Measurements from ENCODE around the gene PRPF40B. TPM values are rescaled to one million over a fixed set of nuclear protein-coding genes. Genes with fewer than 3 reads are reported as not detected.

The PRPF40B gene
- total RNA-seq, 1 donor from 2014 or later, result 28.9 TPM

DNA sequence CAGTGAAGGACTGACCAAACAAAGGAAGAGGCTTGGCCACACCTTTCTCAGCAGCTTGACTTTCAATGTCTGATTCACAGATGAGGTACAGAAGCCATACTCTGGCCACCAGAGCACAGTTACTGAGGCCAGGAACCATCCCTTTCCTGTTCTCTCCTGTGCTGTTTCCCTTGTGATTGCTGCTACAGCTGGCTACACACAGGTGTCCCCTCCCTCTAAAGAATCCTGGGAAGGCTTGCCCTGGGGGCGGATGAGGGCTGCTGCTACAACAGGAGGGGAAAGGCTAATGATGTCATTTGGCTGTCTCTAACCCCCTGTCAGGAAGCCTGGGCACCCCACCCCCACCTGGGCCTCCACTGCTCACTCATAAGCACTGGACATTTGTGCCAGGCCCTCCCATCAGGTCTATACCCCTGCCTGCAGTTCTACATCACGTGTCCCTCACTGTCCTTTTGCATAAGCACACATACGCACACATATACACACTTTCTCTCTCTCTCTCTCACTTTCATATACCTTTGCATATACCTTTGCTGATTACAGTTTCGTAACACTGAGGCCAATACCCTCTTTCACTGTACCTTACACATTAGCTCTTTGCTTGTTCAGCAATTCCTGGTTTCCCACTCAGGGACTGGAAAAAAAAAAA, 41.4 kb downstream of the PRPF40B start:
- DNase-seq (ENCODE audit: extremely low spot score, unreplicated experiment), result no peak
- H3K36me3 Mint-ChIP-seq (ENCODE audit: unreplicated experiment), result peaks cover 20% of the 10 kb centered on the region
- H3K27ac Mint-ChIP-seq (ENCODE audit: unreplicated experiment), result peak overlapping the region; percentile 65
- peaks cover 44% of the 10 kb centered on the region for H3K4me1 Mint-ChIP-seq (ENCODE audit: unreplicated experiment)
- H3K4me3 Mint-ChIP-seq (ENCODE audit: unreplicated experiment), result no peak overlapping the region
- no peak for TF ChIP-seq CTCF (IDR thresholded peaks at IDR 0.05)
- H3K9me3 Mint-ChIP-seq (ENCODE audit: unreplicated experiment), result no peaks in the 10 kb centered on the region
- no peaks in the 10 kb centered on the region for H3K27me3 Mint-ChIP-seq (ENCODE audit: unreplicated experiment)

DNA sequence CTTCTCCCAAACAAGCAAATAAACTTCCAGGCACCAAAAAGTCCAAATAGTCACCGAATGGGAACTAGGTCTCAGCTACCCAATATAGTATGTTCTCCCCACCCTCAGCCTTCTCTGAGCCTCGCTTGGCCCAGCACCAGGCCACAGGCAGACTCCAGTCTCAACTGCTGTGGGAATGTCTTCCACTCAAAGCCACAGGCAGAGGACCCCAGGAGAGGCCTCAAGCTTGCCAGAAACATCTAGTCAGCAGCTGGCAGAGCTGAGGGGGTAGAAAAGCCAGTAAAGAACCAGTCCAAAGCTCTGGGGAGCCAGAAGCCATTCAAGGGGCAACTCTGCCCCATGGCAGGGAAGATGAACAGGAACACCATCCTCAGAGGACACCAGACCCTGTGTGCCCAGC, 42.0 kb downstream of the PRPF40B start:
- peak overlapping the region; percentile 65 for H3K27ac Mint-ChIP-seq (ENCODE audit: unreplicated experiment)
- no peaks in the 10 kb centered on the region for H3K27me3 Mint-ChIP-seq (ENCODE audit: unreplicated experiment)
- no peaks in the 10 kb centered on the region for H3K9me3 Mint-ChIP-seq (ENCODE audit: unreplicated experiment)
- peaks cover 44% of the 10 kb centered on the region for H3K4me1 Mint-ChIP-seq (ENCODE audit: unreplicated experiment)
- H3K36me3 Mint-ChIP-seq (ENCODE audit: unreplicated experiment), result peaks cover 19% of the 10 kb centered on the region
- no peak for DNase-seq (ENCODE audit: extremely low spot score, unreplicated experiment)
- no peak overlapping the region for H3K4me3 Mint-ChIP-seq (ENCODE audit: unreplicated experiment)
- no peak for TF ChIP-seq CTCF (IDR thresholded peaks at IDR 0.05)

DNA sequence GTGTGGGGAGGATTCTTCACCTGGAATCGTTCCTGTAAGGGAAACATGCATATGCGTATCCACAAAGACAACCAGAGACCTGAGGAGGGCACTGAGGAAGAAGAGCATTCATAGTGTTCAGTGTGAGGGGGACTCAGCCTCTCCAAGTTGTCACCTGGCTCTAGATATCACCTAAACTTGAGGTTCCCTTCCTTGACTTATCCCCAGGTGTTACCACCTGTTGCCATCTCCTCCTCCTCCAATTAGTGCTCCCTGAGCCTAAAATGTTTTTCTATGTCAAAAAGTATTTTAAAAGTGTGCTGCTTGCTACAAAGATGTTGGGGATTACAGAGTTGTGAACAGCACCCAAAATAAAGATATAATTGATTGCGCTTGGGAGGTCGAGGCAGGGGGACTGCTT, 42.8 kb downstream of the PRPF40B start:
- H3K4me3 Mint-ChIP-seq (ENCODE audit: unreplicated experiment), result no peak overlapping the region
- no peak for DNase-seq (ENCODE audit: extremely low spot score, unreplicated experiment)
- H3K4me1 Mint-ChIP-seq (ENCODE audit: unreplicated experiment), result peaks cover 46% of the 10 kb centered on the region
- H3K9me3 Mint-ChIP-seq (ENCODE audit: unreplicated experiment), result no peaks in the 10 kb centered on the region
- TF ChIP-seq CTCF (IDR thresholded peaks at IDR 0.05), result no peak
- peaks cover 17% of the 10 kb centered on the region for H3K36me3 Mint-ChIP-seq (ENCODE audit: unreplicated experiment)
- no peak overlapping the region for H3K27ac Mint-ChIP-seq (ENCODE audit: unreplicated experiment)
- H3K27me3 Mint-ChIP-seq (ENCODE audit: unreplicated experiment), result no peaks in the 10 kb centered on the region

- DNase-seq (ENCODE audit: extremely low spot score, unreplicated experiment), result no peak
- no peaks in the 10 kb centered on the region for H3K9me3 Mint-ChIP-seq (ENCODE audit: unreplicated experiment)
- peaks cover 12% of the 10 kb centered on the region for H3K36me3 Mint-ChIP-seq (ENCODE audit: unreplicated experiment)
- H3K4me3 Mint-ChIP-seq (ENCODE audit: unreplicated experiment), result no peak overlapping the region
- no peak for TF ChIP-seq CTCF (IDR thresholded peaks at IDR 0.05)
- H3K27me3 Mint-ChIP-seq (ENCODE audit: unreplicated experiment), result no peaks in the 10 kb centered on the region
- H3K4me1 Mint-ChIP-seq (ENCODE audit: unreplicated experiment), result peaks cover 46% of the 10 kb centered on the region
- no peak overlapping the region for H3K27ac Mint-ChIP-seq (ENCODE audit: unreplicated experiment)
Observed at GRCh38 chr12:49667325-49668090, 44.1 kb downstream of the PRPF40B start.

DNA sequence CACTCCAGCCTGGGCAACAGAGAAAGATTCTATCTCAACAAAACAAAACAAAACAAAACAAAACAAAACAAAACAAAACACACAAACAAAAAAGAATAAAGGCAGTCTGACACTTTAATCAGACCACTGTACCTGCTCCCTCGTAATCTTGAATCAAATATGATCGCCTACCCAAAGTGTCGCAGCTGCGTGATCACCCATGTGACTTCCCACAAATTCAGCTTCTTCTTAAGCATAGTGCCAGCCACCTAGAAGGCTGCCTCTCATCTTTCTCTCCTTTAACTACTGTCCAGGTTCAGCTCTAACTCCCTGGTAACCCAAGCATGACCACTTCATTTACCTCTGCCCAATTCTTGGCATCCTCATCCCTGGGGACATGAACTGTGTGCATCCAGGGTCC, 46.4 kb downstream of the PRPF40B start:
- no peak for TF ChIP-seq CTCF (IDR thresholded peaks at IDR 0.05)
- Mint-ChIP-seq H3K27me3 (ENCODE audit: unreplicated experiment) (no peaks in the 10 kb centered on the region), H3K36me3 (ENCODE audit: unreplicated experiment) (peaks cover 12% of the 10 kb centered on the region), H3K4me1 (ENCODE audit: unreplicated experiment) (peaks cover 48% of the 10 kb centered on the region), H3K4me3 (ENCODE audit: unreplicated experiment) (no peak overlapping the region), H3K9me3 (ENCODE audit: unreplicated experiment) (no peaks in the 10 kb centered on the region), H3K27ac (ENCODE audit: unreplicated experiment) (no peak overlapping the region)
- no peak for DNase-seq (ENCODE audit: extremely low spot score, unreplicated experiment)

Data from osteocyte (in vitro differentiated cells).